Liver (tissue), 9 donors: Measurements from ENCODE around the gene ULK4. TPM values are rescaled to one million over a fixed set of nuclear protein-coding genes. Genes with fewer than 3 reads are reported as not detected.

Experiments used
- DNase-seq: peaks from one replicate; pipeline ENCODE4 v3.0.0-alpha.2; 2017; ENCODE audit warnings: low spot score
- H3K27ac ChIP-seq, 2 donors: one replicate each; pipeline ENCODE4 v1.7.0; 2013; ENCODE audit warnings: inconsistent platforms in 2 of 2, low read length in 2 of 2, control low read depth in 1 of 2, low read depth in 1 of 2, mild to moderate bottlenecking in 1 of 2
- H3K27me3 ChIP-seq, 4 donors: one replicate each; pipeline versions ENCODE4 v1.6.1 to v1.7.0; 2013; ENCODE audit warnings: low read length in 3 of 4, inconsistent platforms in 1 of 4, mild to moderate bottlenecking in 1 of 4, moderate library complexity in 1 of 4; ENCODE audit not compliant: control insufficient read depth in 4 of 4, insufficient read depth in 4 of 4
- H3K36me3 ChIP-seq, 4 donors: one replicate each; pipeline versions ENCODE4 v1.6.1 to v1.7.0; 2013; ENCODE audit warnings: low read length in 3 of 4, mild to moderate bottlenecking in 3 of 4, low read depth in 1 of 4, moderate library complexity in 1 of 4; ENCODE audit not compliant: control insufficient read depth in 4 of 4, insufficient read depth in 3 of 4
- H3K4me1 ChIP-seq, 4 donors: one replicate each; pipeline versions ENCODE4 v1.6.1 to v1.7.0; 2013; ENCODE audit warnings: low read length in 3 of 4, mild to moderate bottlenecking in 3 of 4, moderate library complexity in 1 of 4; ENCODE audit not compliant: control insufficient read depth in 4 of 4, insufficient read depth in 4 of 4
- H3K4me3 ChIP-seq, 3 donors: one replicate each; pipeline versions ENCODE4 v1.6.1 to v1.7.0; 2013; ENCODE audit warnings: low read length in 3 of 3, control low read depth in 1 of 3, low read depth in 1 of 3, mild to moderate bottlenecking in 1 of 3
- H3K9ac ChIP-seq, 2 donors: one replicate each; pipeline ENCODE4 v1.7.0; 2013; ENCODE audit warnings: low read length in 2 of 2, mild to moderate bottlenecking in 2 of 2, moderate library complexity in 2 of 2, control low read depth in 1 of 2, low read depth in 1 of 2
- H3K9me3 ChIP-seq, 4 donors: one replicate each; pipeline versions ENCODE4 v1.6.1 to v1.7.0; 2013; ENCODE audit warnings: low read length in 3 of 4; ENCODE audit not compliant: control insufficient read depth in 4 of 4
- ATF3 ChIP-seq: IDR thresholded peaks from 2 replicates; pipeline ENCODE4 v1.6.1; 2016; ENCODE audit warnings: antibody characterized with exemption
- EGR1 ChIP-seq, 2 donors: IDR thresholded peaks; 2 replicates each; pipeline ENCODE4 v1.6.1; 2016 to 2018; ENCODE audit warnings: antibody characterized with exemption in 2 of 2, low read depth in 2 of 2
- FOXA1 ChIP-seq: IDR thresholded peaks from 2 replicates; pipeline ENCODE4 v1.6.1; 2016; ENCODE audit warnings: antibody characterized with exemption
- FOXA2 ChIP-seq: IDR thresholded peaks from 2 replicates; pipeline ENCODE4 v1.6.1; 2016; ENCODE audit warnings: antibody characterized with exemption
- GABPA ChIP-seq, 2 donors: IDR thresholded peaks in 1 of 2; conservative IDR thresholded peaks in 1 of 2; 2 replicates each; pipeline ENCODE4 v1.6.1; 2016; ENCODE audit warnings: antibody characterized with exemption in 2 of 2, mild to moderate bottlenecking in 1 of 2, moderate library complexity in 1 of 2
- HNF4A ChIP-seq, 2 donors: conservative IDR thresholded peaks; 2 replicates each; pipeline ENCODE4 v1.6.1; 2016; ENCODE audit warnings: antibody characterized with exemption in 2 of 2, mild to moderate bottlenecking in 2 of 2
- HNF4G ChIP-seq: IDR thresholded peaks from 2 replicates; pipeline ENCODE4 v1.6.1; 2016; ENCODE audit warnings: antibody characterized with exemption
- JUND ChIP-seq, 2 donors: IDR thresholded peaks; 2 replicates each; pipeline ENCODE4 v1.6.1; 2016; ENCODE audit warnings: antibody characterized with exemption in 2 of 2
- NR2F2 ChIP-seq: IDR thresholded peaks from 2 replicates; pipeline ENCODE4 v1.6.1; 2016; ENCODE audit warnings: antibody characterized with exemption
- RAD21 ChIP-seq, 2 donors: IDR thresholded peaks; 2 replicates each; pipeline ENCODE4 v1.6.1; 2016; ENCODE audit warnings: antibody characterized with exemption in 2 of 2, mild to moderate bottlenecking in 2 of 2
- REST ChIP-seq: IDR thresholded peaks from 2 replicates; pipeline ENCODE4 v1.6.1; 2016; ENCODE audit warnings: antibody characterized with exemption, mild to moderate bottlenecking
- RXRA ChIP-seq, 2 donors: IDR thresholded peaks; 2 replicates each; pipeline ENCODE4 v1.6.1; 2017 to 2018; ENCODE audit warnings: antibody characterized with exemption in 2 of 2, mild to moderate bottlenecking in 1 of 2
- SP1 ChIP-seq: IDR thresholded peaks from 2 replicates; pipeline ENCODE4 v1.6.1; 2018; ENCODE audit warnings: antibody characterized with exemption, mild to moderate bottlenecking
- ZBTB33 ChIP-seq: IDR thresholded peaks from 2 replicates; pipeline ENCODE4 v1.6.1; 2016; ENCODE audit warnings: antibody characterized with exemption
- WGBS: extraction: QIAGEN DNeasy Blood & Tissue Kit; methylation state at CpG from one replicate; pipeline ENCODE4 v1.1.7; 2013; 5-methylcytosine and 5-hydroxymethylcytosine counted together
- polyA plus RNA-seq, 2 donors: library from polyadenylated mRNA; stranded (reverse) in 1 of 2; unstranded in 1 of 2; fragments of 200-250 nt in 1 of 2; fragments of >200 nt in 1 of 2; fragmentation: Nextera tagmentation in 1 of 2; extraction: Ambion mirVana in 1 of 2; gene quantifications; one replicate each; pipeline versions ENCODE4 v1.2.1 to v1.2.3, GENCODE V29; 2013 to 2015
- total RNA-seq, 2 donors: library from RNA; depleted of rRNA; stranded (reverse); fragments of >200 nt; gene quantifications; one replicate each; pipeline ENCODE4 v1.2.3, GENCODE V29; 2014
- donor health status: healthy.
- donor health status: healthy.
- donor health status: healthy.
- donor health status: healthy.
- donor health status: healthy.

The ULK4 gene
- total and polyA plus RNA-seq, 4 donors = 1.1 to 11.5 (median 3.2) TPM

- DNase-seq = no peak
- Histone ChIP-seq H3K9ac (no peak overlapping the region), H3K27ac (no peak overlapping the region), H3K4me3 (no peak overlapping the region), H3K36me3 (no peaks in the 10 kb centered on the region), H3K27me3 (no peaks in the 10 kb centered on the region), H3K4me1 (peaks cover 0 to 1% (median 0%) of the 10 kb centered on the region in 4 donors), H3K9me3 (no peaks in the 10 kb centered on the region)
- TF ChIP-seq RXRA (IDR thresholded peaks at IDR 0.05) (no peak), NR2F2 (no peak)
- 92% methylated on average over 5 of the region's 5 CpGs for WGBS
These were observed 434.8 kb downstream of the ULK4 start for GRCh38 chr3:41526995-41527573.

- no peaks in the 10 kb centered on the region for H3K27me3 ChIP-seq
- TF ChIP-seq FOXA1 = no peak
- TF ChIP-seq RAD21 (IDR thresholded peaks at IDR 0.05) = no peak
- no peak for TF ChIP-seq SP1
- no peak for TF ChIP-seq EGR1 (IDR thresholded peaks at IDR 0.05; ENCODE audit: low read depth in 2 of 2)
- no peak for TF ChIP-seq FOXA2
- TF ChIP-seq RXRA (IDR thresholded peaks at IDR 0.05) = no peak
- TF ChIP-seq REST = no peak
- no peak for TF ChIP-seq ZBTB33
- no peak for TF ChIP-seq JUND (IDR thresholded peaks at IDR 0.05)
- H3K4me3 ChIP-seq = no peak overlapping the region
- H3K9me3 ChIP-seq = no peaks in the 10 kb centered on the region
- H3K4me1 ChIP-seq = peaks cover 0 to 1% (median 0%) of the 10 kb centered on the region in 4 donors
- H3K36me3 ChIP-seq = no peaks in the 10 kb centered on the region
- no peak overlapping the region for H3K9ac ChIP-seq
- WGBS = 81% methylated on average over 6 of the region's 6 CpGs
- DNase-seq = no peak
- H3K27ac ChIP-seq = no peak overlapping the region
These were observed 436.4 kb downstream of the ULK4 start for GRCh38 chr3:41525303-41526064.

GRCh38 chr3:41523897-41524296, 438.0 kb downstream of the ULK4 start:
- Histone ChIP-seq H3K27me3 (no peaks in the 10 kb centered on the region), H3K9ac (no peak overlapping the region), H3K36me3 (no peaks in the 10 kb centered on the region), H3K9me3 (no peaks in the 10 kb centered on the region), H3K4me3 (no peak overlapping the region), H3K4me1 (peaks cover 0 to 1% (median 0%) of the 10 kb centered on the region in 4 donors), H3K27ac (no peak overlapping the region)
- no peak for DNase-seq
- WGBS = 97% methylated on average over 1 of the region's 1 CpG
- TF ChIP-seq ATF3 = no peak
- TF ChIP-seq JUND (IDR thresholded peaks at IDR 0.05) = no peak
- TF ChIP-seq GABPA (IDR thresholded peaks at IDR 0.05 in 1 of 2, conservative IDR thresholded peaks at IDR 0.05 in 1 of 2) = no peak
- TF ChIP-seq HNF4A (conservative IDR thresholded peaks at IDR 0.05) = no peak
- no peak for TF ChIP-seq NR2F2
- no peak for TF ChIP-seq HNF4G
